ENCODE results near the gene ZNF205.

The ZNF205 gene

DNA sequence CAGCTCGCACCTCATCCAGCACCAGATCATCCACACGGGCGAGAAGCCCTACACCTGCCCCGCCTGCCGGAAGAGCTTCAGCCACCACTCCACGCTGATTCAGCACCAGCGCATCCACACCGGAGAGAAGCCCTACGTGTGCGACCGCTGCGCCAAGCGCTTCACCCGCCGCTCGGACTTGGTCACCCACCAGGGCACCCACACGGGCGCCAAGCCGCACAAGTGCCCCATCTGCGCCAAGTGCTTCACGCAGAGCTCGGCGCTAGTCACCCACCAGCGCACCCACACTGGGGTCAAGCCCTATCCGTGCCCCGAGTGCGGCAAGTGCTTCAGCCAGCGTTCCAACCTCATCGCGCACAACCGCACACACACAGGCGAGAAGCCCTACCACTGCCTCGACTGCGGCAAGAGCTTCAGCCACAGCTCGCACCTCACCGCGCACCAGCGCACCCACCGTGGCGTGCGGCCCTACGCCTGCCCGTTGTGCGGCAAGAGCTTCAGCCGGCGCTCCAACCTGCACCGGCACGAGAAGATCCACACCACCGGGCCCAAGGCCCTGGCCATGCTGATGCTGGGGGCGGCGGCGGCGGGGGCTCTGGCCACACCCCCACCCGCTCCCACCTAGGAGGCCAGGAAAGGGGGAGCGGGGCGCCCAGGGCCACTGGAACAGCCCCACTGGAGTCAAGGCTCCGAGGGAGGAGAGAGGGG is 7.5 kb downstream of the ZNF205 start:
- DNase-seq (ENCODE audit: low read depth) = no peak
- TF ChIP-seq, protein P1, sequence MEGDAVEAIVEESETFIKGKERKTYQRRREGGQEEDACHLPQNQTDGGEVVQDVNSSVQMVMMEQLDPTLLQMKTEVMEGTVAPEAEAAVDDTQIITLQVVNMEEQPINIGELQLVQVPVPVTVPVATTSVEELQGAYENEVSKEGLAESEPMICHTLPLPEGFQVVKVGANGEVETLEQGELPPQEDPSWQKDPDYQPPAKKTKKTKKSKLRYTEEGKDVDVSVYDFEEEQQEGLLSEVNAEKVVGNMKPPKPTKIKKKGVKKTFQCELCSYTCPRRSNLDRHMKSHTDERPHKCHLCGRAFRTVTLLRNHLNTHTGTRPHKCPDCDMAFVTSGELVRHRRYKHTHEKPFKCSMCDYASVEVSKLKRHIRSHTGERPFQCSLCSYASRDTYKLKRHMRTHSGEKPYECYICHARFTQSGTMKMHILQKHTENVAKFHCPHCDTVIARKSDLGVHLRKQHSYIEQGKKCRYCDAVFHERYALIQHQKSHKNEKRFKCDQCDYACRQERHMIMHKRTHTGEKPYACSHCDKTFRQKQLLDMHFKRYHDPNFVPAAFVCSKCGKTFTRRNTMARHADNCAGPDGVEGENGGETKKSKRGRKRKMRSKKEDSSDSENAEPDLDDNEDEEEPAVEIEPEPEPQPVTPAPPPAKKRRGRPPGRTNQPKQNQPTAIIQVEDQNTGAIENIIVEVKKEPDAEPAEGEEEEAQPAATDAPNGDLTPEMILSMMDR (IDR thresholded peaks at IDR 0.05; ENCODE audit: low read depth, low read length, missing control alignments) = no peak
- H3K4me3 ChIP-seq (ENCODE audit: low read depth, low read length) = no peak overlapping the region

DNA sequence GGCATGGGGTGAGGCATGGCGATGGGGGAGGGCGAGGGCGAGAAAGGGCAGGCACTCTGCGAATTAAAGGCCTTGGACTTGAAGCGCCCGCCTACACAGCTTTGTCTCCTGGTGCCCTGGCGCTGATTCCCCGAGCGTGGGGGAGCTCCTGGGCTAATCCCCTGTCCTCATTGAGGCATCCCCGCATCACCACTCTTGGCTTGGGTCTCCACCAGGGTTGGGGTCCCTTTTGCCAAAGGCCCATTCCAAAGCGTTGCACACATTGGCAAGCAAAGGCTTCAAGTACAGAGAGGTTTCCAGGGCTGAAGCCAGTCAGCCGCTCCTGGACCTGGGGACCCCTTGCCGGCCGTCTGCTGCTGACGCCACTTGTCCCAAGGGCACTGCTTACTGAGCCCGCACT is 8.0 kb downstream of the ZNF205 start:
- H3K4me3 ChIP-seq (ENCODE audit: low read depth, low read length) = no peak overlapping the region
- TF ChIP-seq, protein P1 (IDR thresholded peaks at IDR 0.05; ENCODE audit: low read depth, low read length, missing control alignments) = no peak
- no peak for DNase-seq (ENCODE audit: low read depth)

DNA sequence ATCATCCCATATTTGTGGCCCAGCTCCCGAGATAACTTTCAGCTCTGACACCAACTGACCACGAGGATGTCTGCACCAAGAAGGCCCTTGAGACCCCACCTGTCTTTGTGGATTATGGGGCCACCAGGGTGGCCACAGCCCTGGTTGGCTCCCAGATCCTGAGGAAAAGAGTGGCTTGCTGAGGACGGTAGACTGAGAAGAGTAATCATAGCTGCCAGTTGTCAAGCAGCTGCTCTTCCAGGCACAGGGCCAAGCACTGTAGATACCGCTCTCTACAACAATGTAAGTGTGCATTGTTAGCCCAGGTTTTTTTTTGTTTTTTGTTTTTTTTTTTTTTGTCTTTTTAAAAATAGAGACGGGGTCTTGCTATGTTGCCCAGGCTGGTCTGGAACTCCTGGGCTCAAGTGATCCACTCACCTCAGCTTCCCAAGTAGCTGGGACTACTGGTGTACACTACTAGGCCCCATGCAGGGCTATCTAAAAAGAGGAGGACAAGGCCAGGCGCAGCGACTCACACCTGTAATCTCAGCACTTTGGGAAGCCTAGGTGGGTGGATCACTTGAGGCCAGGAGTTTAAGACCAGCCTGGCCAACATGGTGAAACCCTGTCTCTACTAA is 9.6 kb downstream of the ZNF205 start:
- no peak overlapping the region for H3K4me3 ChIP-seq (ENCODE audit: low read depth, low read length)
- TF ChIP-seq, protein P1 (IDR thresholded peaks at IDR 0.05; ENCODE audit: low read depth, low read length, missing control alignments) = no peak
- DNase-seq (ENCODE audit: low read depth) = no peak

DNA sequence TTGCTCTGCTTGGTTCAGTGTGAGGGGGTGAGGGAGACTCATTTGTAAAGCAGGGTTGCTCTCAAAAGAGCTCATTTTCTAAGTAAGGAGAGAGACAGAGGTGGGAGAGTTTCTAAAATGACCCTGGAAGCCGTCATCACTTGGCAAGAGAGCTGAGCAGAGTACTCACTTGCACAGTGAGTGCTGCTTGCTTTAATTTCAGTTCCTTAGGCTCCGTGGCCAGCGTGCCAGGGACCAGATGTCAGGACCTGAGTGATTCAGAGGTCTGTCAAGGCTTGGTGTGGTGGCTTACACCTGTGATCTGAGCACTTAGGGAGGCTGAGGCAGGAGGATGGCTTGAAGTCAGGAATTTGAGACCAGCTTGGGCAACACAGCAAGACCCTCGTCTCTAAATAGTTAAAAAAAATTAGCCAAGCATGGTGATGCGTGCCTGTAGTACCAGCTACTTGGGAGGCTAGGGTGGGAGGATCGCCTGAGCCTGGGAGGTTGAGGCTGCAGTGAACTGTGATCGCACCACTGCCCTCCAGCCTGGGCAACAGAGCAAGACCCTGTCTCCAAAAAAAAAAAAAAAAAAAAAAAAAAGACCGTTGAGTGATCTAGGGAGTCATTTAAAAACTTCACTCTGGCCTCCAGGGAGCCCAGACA is 10.7 kb downstream of the ZNF205 start:
- no peak for DNase-seq (ENCODE audit: low read depth)
- TF ChIP-seq, protein P1 (IDR thresholded peaks at IDR 0.05; ENCODE audit: low read depth, low read length, missing control alignments) = no peak
- no peak overlapping the region for H3K4me3 ChIP-seq (ENCODE audit: low read depth, low read length)

DNA sequence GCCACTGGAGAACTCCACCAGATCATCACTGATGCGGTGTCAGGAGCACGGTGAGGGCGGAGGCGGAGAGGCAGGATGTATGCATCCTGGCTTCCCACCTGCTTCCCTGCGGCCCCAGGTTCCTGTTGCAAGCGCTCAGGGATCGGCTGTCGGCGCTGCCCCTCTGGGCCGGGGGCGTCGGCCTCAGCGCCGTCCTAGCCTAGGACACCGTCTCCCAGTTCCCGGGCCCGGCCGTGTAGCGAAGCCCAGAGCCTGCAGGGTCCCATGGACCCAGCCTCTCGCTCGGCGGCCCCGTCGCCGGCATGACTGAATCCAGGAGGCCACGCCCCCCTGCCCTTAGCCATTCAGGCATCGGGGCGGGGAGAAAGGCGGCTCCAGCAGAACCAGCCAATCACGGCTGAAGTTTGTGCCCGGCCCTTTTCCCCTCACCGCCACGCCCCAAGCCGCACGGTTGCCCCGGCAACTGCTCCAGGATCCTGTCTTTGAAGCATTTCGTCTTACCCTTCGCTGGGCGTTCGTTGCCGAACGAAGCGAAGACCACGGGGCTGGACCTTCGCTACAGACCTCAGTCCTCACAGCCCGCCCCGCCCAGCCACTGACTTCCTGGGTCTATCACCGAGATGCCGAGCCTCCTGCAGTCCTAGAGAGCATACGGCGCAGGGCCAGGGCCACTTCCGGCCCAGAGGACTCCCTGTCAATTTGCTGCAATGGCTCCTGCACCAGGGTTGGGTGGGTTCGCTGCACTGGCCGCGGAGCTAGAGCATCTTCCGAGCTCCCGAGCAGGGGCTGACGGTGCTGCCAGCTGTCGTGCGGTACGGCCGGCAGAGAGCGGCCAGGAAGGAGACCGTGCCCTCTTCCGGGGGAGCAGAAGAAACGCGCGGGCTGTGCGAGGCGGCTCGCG is 11.8 kb downstream of the ZNF205 start:
- TF ChIP-seq, protein P1 (IDR thresholded peaks at IDR 0.05; ENCODE audit: low read depth, low read length, missing control alignments) = peak; percentile 23
- peak overlapping the region; percentile 77 for H3K4me3 ChIP-seq (ENCODE audit: low read depth, low read length)
- DNase-seq (ENCODE audit: low read depth) = peak; percentile 72

DNA sequence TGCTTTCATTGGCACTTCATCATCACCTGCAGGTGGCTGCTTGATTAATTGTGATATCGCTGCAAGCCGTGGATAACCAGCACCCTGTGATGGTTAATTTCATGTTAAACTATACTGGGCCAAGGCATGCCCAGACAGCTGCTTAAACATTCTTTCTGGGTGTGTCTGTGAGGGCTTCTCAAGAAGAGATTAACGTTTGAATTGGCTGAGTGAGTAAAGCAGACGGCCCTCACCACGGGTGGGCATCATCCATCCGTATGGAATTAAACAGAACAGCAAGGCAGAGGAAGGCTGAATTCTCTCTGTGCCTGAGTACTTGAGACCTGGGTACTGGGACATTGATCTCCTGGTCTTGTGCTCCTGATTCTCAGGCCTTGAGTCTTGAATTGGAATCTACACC is 15.4 kb downstream of the ZNF205 start:
- TF ChIP-seq, protein P1 (IDR thresholded peaks at IDR 0.05; ENCODE audit: low read depth, low read length, missing control alignments) = no peak
- no peak for DNase-seq (ENCODE audit: low read depth)
- H3K4me3 ChIP-seq (ENCODE audit: low read depth, low read length) = no peak overlapping the region

Data from GM12864 (cell line).